Prostate gland (tissue), 2 donors: Measurements from ENCODE around the gene TNRC18. TPM values are rescaled to one million over a fixed set of nuclear protein-coding genes. Genes with fewer than 3 reads are reported as not detected.
"Not testable (repeated sequence)": the region's sequence is repeated elsewhere in the genome, so short reads cannot be mapped to it uniquely, and the experiment has no call there.

Experiments
- DNase-seq: peaks from one replicate; pipeline ENCODE4 v3.0.0-alpha.2; 2019; ENCODE audit warnings: low spot score
- H3K27ac ChIP-seq, 2 donors: fragments of 200-600 bp; sonication (generic); 2 replicates each; pipeline ENCODE4 v1.5.1; 2017 to 2019
- H3K27me3 ChIP-seq: fragments of 200-600 bp; sonication (generic); replicated peaks from 2 replicates; pipeline ENCODE4 v1.5.1; 2019; ENCODE audit not compliant: insufficient read depth
- H3K36me3 ChIP-seq, 2 donors: fragments of 200-600 bp; sonication (generic); 1 replicate in 1 of 2; 2 replicates in 1 of 2; pipeline versions ENCODE4 v1.5.1 to v1.8.1; 2017 to 2019
- H3K4me1 ChIP-seq: fragments of 200-600 bp; sonication (generic); replicated peaks from 2 replicates; pipeline ENCODE4 v1.5.1; 2019
- H3K4me3 ChIP-seq, 2 donors: fragments of 200-600 bp; sonication (generic); 2 replicates each; pipeline ENCODE4 v1.5.1; 2017 to 2019
- H3K9me3 ChIP-seq: fragments of 200-600 bp; sonication (generic); 2 replicates; pipeline ENCODE4 v1.5.1; 2017
- POLR2A ChIP-seq: fragments of 450-650 bp; IDR thresholded peaks from one replicate; pipeline ENCODE4 v1.6.1; 2016; ENCODE audit warnings: antibody characterized with exemption, mild to moderate bottlenecking
- POLR2AphosphoS5 ChIP-seq: sonication (generic); formaldehyde crosslinking; IDR thresholded peaks from one replicate; pipeline ENCODE4 v1.6.1; 2017; ENCODE audit warnings: antibody characterized with exemption
- WGBS: methylation state at CpG from one replicate; pipeline ENCODE4 v1.1.5; 2018; 5-methylcytosine and 5-hydroxymethylcytosine counted together
- intact Hi-C: fragments of 100-400 bp; cut with DNase I; formaldehyde crosslinking; loops from one replicate; pipeline ENCODE4 v1.14.2; 2022
- total RNA-seq, 2 donors: library from RNA; depleted of rRNA; stranded (reverse); fragments of >200 nt; gene quantifications; one replicate each; pipeline ENCODE4 v1.1.0, GENCODE V29; 2016
- TF ChIP-seq, protein P1 (sequence below), 4 experiments: fragments of 200-600 bp in 2 of 4; fragments of 450-650 bp in 2 of 4; sonication (generic) in 2 of 4; IDR thresholded peaks; 1 replicate in 3 of 4; 2 replicates in 1 of 4; pipeline ENCODE4 v1.5.1; 2016 to 2019; ENCODE audit warnings: antibody characterized with exemption in 4 of 4, mild to moderate bottlenecking in 2 of 4, moderate library complexity in 2 of 4

TNRC18 gene
- total RNA-seq, 2 donors from 2014 or later, result 138 to 290 TPM

GRCh38 chr7:5284304-5285281 is 139.0 kb downstream of the TNRC18 start:
- H3K4me3 ChIP-seq, result no peak overlapping the region

GRCh38 chr7:5283421-5284303 is 140.0 kb downstream of the TNRC18 start:
- TF ChIP-seq POLR2AphosphoS5, result no peak
- TF ChIP-seq, protein P1, sequence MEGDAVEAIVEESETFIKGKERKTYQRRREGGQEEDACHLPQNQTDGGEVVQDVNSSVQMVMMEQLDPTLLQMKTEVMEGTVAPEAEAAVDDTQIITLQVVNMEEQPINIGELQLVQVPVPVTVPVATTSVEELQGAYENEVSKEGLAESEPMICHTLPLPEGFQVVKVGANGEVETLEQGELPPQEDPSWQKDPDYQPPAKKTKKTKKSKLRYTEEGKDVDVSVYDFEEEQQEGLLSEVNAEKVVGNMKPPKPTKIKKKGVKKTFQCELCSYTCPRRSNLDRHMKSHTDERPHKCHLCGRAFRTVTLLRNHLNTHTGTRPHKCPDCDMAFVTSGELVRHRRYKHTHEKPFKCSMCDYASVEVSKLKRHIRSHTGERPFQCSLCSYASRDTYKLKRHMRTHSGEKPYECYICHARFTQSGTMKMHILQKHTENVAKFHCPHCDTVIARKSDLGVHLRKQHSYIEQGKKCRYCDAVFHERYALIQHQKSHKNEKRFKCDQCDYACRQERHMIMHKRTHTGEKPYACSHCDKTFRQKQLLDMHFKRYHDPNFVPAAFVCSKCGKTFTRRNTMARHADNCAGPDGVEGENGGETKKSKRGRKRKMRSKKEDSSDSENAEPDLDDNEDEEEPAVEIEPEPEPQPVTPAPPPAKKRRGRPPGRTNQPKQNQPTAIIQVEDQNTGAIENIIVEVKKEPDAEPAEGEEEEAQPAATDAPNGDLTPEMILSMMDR (IDR thresholded peaks at IDR 0.05), result no peak
- no peak for TF ChIP-seq POLR2A
- intact Hi-C loops, result no loop called here
- Histone ChIP-seq H3K27ac (peak overlapping the region in 1 of 2 donors; percentile 18), H3K27me3 (no peaks in the 10 kb centered on the region), H3K9me3 (no peaks in the 10 kb centered on the region), H3K4me3 (peak overlapping the region; percentile 38 to 49), H3K4me1 (no peaks in the 10 kb centered on the region), H3K36me3 (no peaks in the 10 kb centered on the region)
- WGBS, result 14% methylated on average over 39 of the region's 46 CpGs
- DNase-seq, result no peak

More at GRCh38 chr7:5284304-5285281, 139.0 kb downstream of the TNRC18 start:
- intact Hi-C loops, result no loop called here
- H3K27ac ChIP-seq, result no peak overlapping the region
- no peak for DNase-seq
- TF ChIP-seq, protein P1 (IDR thresholded peaks at IDR 0.05), result no peak
- no peak for TF ChIP-seq POLR2A
- WGBS, result 45% methylated on average over 19 of the region's 24 CpGs
- no peaks in the 10 kb centered on the region for H3K9me3 ChIP-seq
- no peaks in the 10 kb centered on the region for H3K4me1 ChIP-seq
- H3K36me3 ChIP-seq, result no peaks in the 10 kb centered on the region
- H3K27me3 ChIP-seq, result no peaks in the 10 kb centered on the region

- H3K4me3 ChIP-seq, result peak within 1 kb of the TSS; percentile 38 to 49
- WGBS, result 2% methylated on average over 41 of the region's 69 CpGs
- TF ChIP-seq POLR2AphosphoS5, result no peak
- no peak for TF ChIP-seq POLR2A
- TF ChIP-seq, protein P1 (IDR thresholded peaks at IDR 0.05), result no peak
- intact Hi-C loops, result no loop called here
- H3K27ac ChIP-seq, result peak within 1 kb of the TSS in 1 of 2 donors; percentile 18
- H3K27me3 ChIP-seq, result no peaks in the 10 kb centered on the region
- DNase-seq, result peak; percentile 21
- H3K9me3 ChIP-seq, result no peaks in the 10 kb centered on the region
- no peaks in the 10 kb centered on the region for H3K36me3 ChIP-seq
- no peaks in the 10 kb centered on the region for H3K4me1 ChIP-seq
Measured at GRCh38 chr7:5282543-5283316, 140.9 kb downstream of the TNRC18 start, which contains the start of gene SLC29A4. Gene SLC29A4, plus strand, starts transcription at chr7:5282943. Its CDS starts 4,874 bp downstream, at chr7:5287817.

DNA sequence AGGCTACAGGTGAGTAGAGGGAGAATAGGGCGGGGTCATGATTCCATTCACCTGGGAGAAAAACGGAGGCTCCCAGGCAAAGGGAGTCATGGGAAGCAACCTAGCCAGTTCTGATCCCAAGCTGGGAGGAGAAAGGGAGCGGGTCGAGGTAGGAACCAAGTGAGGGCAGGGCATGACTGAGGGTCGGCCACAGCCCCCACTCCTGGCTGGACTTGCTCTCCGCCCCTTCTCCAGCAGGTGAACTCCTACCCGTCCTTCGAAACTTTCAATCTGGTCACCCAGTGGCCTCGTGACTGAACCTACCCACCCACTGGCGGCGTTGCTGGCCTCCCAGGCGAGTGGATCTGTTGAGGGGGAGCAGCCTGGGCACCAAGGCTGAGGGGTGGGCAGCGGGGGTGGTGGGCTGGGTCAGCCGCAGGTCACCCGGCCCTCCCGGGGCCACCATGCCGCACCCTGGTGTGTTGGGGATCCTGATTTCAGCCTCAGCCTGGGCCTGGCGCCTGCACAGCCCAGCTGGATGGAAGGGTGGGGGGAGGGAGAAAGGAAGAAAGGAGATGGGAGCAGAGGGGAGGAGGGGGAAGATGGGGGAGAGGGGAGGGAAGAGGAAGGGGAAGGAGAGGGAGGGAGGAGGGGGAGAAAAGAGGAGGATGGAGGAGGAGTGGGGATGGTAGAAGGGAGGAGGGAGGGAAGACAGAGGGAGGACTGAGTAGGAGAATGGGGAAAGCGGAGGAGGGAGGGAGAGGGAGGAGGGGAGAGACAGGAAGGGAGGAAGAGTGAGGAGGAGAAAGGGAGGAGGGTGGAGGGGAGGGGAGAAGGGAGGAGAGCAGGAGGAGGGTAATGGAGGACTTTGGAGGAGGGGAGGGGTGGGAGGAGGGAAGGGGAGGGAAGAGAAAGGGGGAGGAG is 141.8 kb downstream of the TNRC18 start:
- H3K27ac ChIP-seq, H3K36me3 ChIP-seq, H3K4me1 ChIP-seq, intact Hi-C loops, H3K9me3 ChIP-seq, DNase-seq, H3K4me3 ChIP-seq, H3K27me3 ChIP-seq: not testable (repeated sequence)
- WGBS, result 73% methylated on average over 15 of the region's 19 CpGs
